ENCODE measurements around the gene GPS1. TPM values are rescaled to one million over a fixed set of nuclear protein-coding genes. Genes with fewer than 3 reads are reported as not detected.
A peak's percentile ranks its signal among the peaks of the same experiment; 100 is the strongest.

Gene GPS1
- total and polyA plus RNA-seq, 2 of the 4 experiments (the other 2 are of a cell fraction) = 157 to 181 TPM

- no peak for TF ChIP-seq FOS (IDR thresholded peaks at IDR 0.05; ENCODE audit: low read depth, low read length)
- TF ChIP-seq RFX5 (IDR thresholded peaks at IDR 0.05; ENCODE audit: low read depth, low read length) = no peak
- TF ChIP-seq SMC3 (IDR thresholded peaks at IDR 0.05; ENCODE audit: low read depth, low read length) = no peak
- no peak for TF ChIP-seq NFE2L2 (IDR thresholded peaks at IDR 0.05; ENCODE audit: low read depth, low read length)
These were observed 11.3 kb downstream of the GPS1 start (continued) for GRCh38 chr17:82062984-82063368.

GRCh38 chr17:82063424-82064415, 12.0 kb downstream of the GPS1 start:
- no peak overlapping the region for H4K5ac ChIP-seq (ENCODE audit: low read depth, low read length)
- no peak overlapping the region for H3K56ac ChIP-seq (ENCODE audit: extremely low read depth, insufficient read depth, low read length)
- ATAC-seq (ENCODE audit: low read depth) (no peak), DNase-seq (no peak)
- no peaks in the 10 kb centered on the region for H3K9me3 ChIP-seq (ENCODE audit: control insufficient read depth, insufficient read depth, low read length)
- H3K9me1 ChIP-seq (ENCODE audit: insufficient read depth, low read length) = no peaks in the 10 kb centered on the region; the same call in 1 of the 2 replicates
- CTCF ChIA-PET = no interaction called here
- in situ Hi-C loops (cut with MboI; ENCODE audit: low sequenced_read_pairs) = no loop called here
- peaks cover 42% of the 10 kb centered on the region for H3K36me3 ChIP-seq (ENCODE audit: control insufficient read depth, insufficient read depth, low read length)
- POLR2A ChIA-PET (ENCODE audit: unreplicated experiment) = no interaction called here
- no peak overlapping the region for H2BK20ac ChIP-seq (ENCODE audit: low read depth, low read length)
- H4K8ac ChIP-seq (ENCODE audit: low read depth in 2 of 2, low read length in 2 of 2) = no peak overlapping the region
- H2BK120ac ChIP-seq (ENCODE audit: low read depth, low read length) = no peak overlapping the region
- dilution Hi-C loops (cut with HindIII; ENCODE audit: low sequenced_read_pairs, unreplicated experiment) = no loop called here
- H3K27ac ChIP-seq (ENCODE audit: insufficient read depth, low read length) = no peak overlapping the region
- H3K14ac ChIP-seq (replicated peaks; ENCODE audit: low read depth, low read length) = no peak overlapping the region
- BruUV-seq (replicated peaks) = no TSS peak
- no peak overlapping the region for H2AK5ac ChIP-seq (ENCODE audit: low read depth, low read length)
- H4K91ac ChIP-seq (ENCODE audit: insufficient read depth, low read depth, low read length) = no peak overlapping the region
- H2AK9ac ChIP-seq (replicated peaks; ENCODE audit: low read depth, low read length, poor library complexity) = peak overlapping the region; percentile 24
- no peak overlapping the region for H2BK15ac ChIP-seq (ENCODE audit: low read depth, low read length)
- H4K20me1 ChIP-seq (ENCODE audit: insufficient read depth, low read length) = peaks cover 3% of the 10 kb centered on the region; the same call in 1 of the 2 replicates
- peaks cover 5 to 36% of the 10 kb centered on the region in 2 experiments; a peak in 3 of 4 replicates for H3K79me1 ChIP-seq (ENCODE audit: low read depth in 1 of 2, low read length in 2 of 2)
- no peak overlapping the region for H3K4ac ChIP-seq (ENCODE audit: low read depth, low read length)
- H3K9ac ChIP-seq (ENCODE audit: low read depth, low read length) = no peak overlapping the region
- H3K18ac ChIP-seq (ENCODE audit: low read depth, low read length) = no peak overlapping the region
- intact Hi-C loops (cut with micrococcal nuclease) = no loop called here
- no peak overlapping the region for H2BK5ac ChIP-seq (ENCODE audit: low read depth, low read length, poor library complexity, severe bottlenecking)
- no peak overlapping the region for H3K4me2 ChIP-seq (ENCODE audit: low read depth, low read length)
- 90% methylated on average over 10 of the region's 20 CpGs; no CpG with 5 or more reads in 1 of the 2 experiments for WGBS, 2 experiments (ENCODE audit: extremely low coverage in 2 of 2, insufficient read length in 1 of 2)
- H2AFZ ChIP-seq (replicated peaks; ENCODE audit: low read length, poor library complexity) = peak overlapping the region; percentile 21
- H3K4me1 ChIP-seq (ENCODE audit: control insufficient read depth, insufficient read depth, low read length) = peaks cover 10% of the 10 kb centered on the region
- no peak overlapping the region for H3K23ac ChIP-seq (ENCODE audit: low read depth, low read length)
- H3K4me3 ChIP-seq (ENCODE audit: insufficient read depth, low read depth, low read length) = no peak overlapping the region
- no peaks in the 10 kb centered on the region for H3K27me3 ChIP-seq (ENCODE audit: control insufficient read depth, insufficient read depth, low read length)
- TF ChIP-seq NFE2L2 (IDR thresholded peaks at IDR 0.05; ENCODE audit: low read depth, low read length) (no peak), RFX5 (IDR thresholded peaks at IDR 0.05; ENCODE audit: low read depth, low read length) (no peak), MXI1 (IDR thresholded peaks at IDR 0.05; ENCODE audit: borderline replicate concordance, low read depth, low read length) (no peak), USF2 (IDR thresholded peaks at IDR 0.05; ENCODE audit: low read depth, low read length) (no peak), FOS (IDR thresholded peaks at IDR 0.05; ENCODE audit: low read depth, low read length) (no peak), SMC3 (IDR thresholded peaks at IDR 0.05; ENCODE audit: low read depth, low read length) (no peak), CTCF (conservative IDR thresholded peaks at IDR 0.05; ENCODE audit: low read depth, low read length) (no peak), CHD1 (IDR thresholded peaks at IDR 0.05; ENCODE audit: low read depth, low read length) (no peak), MAZ (IDR thresholded peaks at IDR 0.05; ENCODE audit: borderline replicate concordance, low read depth, low read length) (no peak), CEBPB (IDR thresholded peaks at IDR 0.05; ENCODE audit: low read depth, low read length) (no peak), MAFK (IDR thresholded peaks at IDR 0.05; ENCODE audit: low read depth, low read length) (no peak), BHLHE40 (IDR thresholded peaks at IDR 0.05; ENCODE audit: low read depth, low read length) (no peak)

All from IMR-90 (cell line).